Effector CD4-positive, alpha-beta T cell (primary cell): Measurements from ENCODE around the gene SLC24A3.

Experiments used
- DNase-seq: peaks from one replicate; pipeline ENCODE4 v3.0.0-alpha.2; 2020

SLC24A3 gene

GRCh38 chr20:19564261-19564660 is 351.8 kb downstream of the SLC24A3 start:
- DNase-seq: no peak

- DNase-seq: no peak
Measured at GRCh38 chr20:19565736-19566135, 353.3 kb downstream of the SLC24A3 start.

GRCh38 chr20:19566226-19566945 is 353.9 kb downstream of the SLC24A3 start:
- no peak for DNase-seq

DNA sequence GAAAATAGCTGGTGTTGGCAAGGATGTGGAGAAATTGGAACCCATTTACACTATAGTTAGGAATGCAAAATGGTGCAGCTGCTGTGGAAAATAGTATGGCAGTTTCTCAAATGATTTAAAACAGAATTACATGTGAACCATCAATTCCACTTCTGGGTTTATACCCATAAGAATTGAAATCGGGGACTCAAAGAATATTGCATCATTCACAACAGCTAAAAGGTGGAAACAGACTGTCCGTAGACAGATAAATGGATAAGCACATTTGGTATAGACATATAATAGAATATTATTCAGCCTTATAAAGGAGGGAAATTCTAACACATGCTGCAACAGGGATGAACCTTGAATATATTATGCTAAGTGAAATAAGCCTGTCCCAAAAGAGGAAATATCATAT is 355.7 kb downstream of the SLC24A3 start:
- no peak for DNase-seq

DNA sequence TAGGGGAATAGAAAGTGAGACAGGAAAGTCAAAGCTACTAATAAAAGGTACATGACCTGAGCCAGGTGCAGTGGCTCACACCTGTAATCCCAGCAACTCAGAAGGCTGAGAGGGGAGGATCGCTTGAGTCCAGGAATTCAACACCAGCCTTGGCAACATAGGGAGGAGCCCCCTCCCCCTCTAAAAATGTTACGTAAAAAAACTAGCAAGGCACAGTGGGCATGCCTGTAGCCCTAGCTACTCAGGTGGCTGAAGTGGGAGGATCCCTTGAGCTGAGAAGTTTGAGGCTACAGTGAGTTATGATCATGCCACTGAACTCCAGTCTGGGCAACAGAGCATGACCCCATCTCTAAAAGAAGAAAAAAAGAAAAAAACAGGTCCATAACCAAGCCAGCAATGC is 359.6 kb downstream of the SLC24A3 start:
- no peak for DNase-seq

GRCh38 chr20:19577692-19578091 is 365.2 kb downstream of the SLC24A3 start:
- no peak for DNase-seq

DNA sequence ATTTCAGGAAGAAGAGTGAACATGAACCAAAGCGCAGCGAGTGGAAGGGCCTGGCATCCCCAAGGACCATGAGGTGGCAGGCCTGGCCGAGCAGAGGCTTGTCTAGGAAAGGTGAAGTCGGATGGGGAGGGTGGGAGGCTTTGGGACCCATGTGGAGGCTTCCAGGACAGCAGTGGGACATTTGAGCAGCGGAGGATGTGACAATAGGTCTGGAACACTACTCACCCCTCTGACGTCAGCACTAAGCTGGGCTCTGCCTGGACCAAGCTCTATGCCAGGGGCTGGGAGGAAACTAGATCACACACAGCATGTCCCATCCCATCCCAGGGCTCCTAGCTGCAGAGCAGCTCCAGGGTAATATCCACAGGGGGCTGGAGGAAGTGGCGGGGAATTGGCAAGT is 370.3 kb downstream of the SLC24A3 start:
- no peak for DNase-seq

DNA sequence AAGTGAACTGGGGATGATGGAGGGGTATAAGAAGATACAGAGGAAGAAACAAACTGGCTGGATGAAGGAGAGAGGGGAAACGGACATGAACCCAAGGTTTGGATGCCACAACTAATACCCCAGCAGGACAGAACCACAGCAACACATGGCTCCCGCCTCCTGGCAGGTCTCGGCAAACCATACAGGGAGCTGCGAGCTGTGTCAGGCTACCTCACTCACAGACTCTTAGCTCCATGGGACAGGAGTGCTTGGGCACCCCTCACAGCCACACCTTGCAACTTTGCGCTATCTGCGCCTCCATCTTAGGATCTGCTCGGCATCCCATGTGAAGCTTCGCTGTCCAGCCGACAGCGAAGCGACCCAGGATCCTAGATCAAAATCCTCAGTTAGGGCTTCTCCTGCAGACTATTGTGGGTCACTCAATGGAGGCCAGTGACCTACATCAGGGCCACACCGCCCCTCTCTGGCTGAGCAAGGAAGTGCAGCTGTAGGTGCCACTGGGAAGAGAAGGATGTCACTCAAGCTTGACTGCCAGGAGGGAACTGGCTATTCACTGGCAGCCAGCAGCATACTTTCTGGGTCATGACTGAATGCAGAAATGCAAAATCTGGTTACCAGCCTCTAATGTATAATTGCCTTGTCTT is 371.2 kb downstream of the SLC24A3 start:
- DNase-seq: no peak

GRCh38 chr20:19588241-19588640 is 375.8 kb downstream of the SLC24A3 start:
- no peak for DNase-seq

- DNase-seq: no peak
Measured at GRCh38 chr20:19588732-19589131, 376.3 kb downstream of the SLC24A3 start.

- no peak for DNase-seq
Measured at GRCh38 chr20:19589787-19590362, 377.4 kb downstream of the SLC24A3 start.

DNA sequence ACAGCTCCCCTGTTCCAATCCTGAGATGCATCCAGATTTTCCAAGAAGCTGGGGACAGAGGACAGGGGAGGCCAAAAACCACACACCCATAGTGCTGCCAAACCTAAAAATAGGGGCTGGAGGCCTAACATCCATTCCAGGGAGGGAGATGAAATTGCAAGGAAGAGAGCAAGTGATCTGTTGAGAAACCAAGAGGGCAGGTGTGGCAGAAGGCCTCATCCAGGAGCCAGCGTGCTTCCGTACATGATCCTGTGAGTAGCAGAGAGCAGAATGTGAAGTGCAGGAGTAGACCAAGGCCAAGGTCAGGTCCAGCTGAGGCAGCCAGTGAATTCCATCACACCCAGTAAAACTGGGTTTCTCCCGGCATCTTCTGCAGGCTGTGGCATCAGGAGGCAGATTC is 377.9 kb downstream of the SLC24A3 start:
- no peak for DNase-seq

GRCh38 chr20:19593762-19594161 is 381.3 kb downstream of the SLC24A3 start:
- no peak for DNase-seq

- DNase-seq: no peak
Measured at GRCh38 chr20:19594896-19595295, 382.5 kb downstream of the SLC24A3 start.

DNA sequence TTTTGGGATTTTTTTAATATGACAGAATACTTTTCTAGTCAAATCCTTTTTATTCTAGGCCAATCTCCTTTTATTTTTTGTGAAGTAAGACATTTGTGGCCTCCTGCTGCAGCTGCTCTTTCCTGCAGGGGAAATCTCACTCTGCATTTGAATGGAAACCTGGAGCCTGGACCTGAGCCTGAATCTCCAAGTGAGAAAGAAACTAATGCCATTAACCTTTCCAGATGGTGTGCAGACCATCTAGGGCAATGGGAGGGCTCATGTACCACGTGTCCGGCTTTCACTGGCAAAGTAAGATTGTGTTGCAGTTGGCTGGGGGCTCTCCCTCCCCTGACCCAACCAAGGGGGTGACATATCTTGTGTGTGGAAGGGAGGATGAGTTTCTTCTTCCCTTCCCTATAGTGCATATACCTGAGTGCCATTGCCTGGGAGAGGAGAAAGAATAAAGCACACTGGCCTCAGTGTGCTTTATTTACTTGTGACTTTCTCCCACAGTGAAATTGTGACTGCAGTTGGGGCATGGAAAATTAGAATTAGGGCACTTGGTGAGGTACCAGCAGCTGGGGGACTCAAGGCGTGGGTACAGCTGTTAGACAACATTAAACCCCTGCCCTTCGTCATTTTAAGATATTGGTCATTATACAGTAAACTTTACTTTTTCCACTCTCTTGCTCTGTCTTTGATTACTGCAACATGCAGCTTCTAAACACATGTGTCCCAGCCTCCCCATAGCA is 385.8 kb downstream of the SLC24A3 start:
- no peak for DNase-seq

DNA sequence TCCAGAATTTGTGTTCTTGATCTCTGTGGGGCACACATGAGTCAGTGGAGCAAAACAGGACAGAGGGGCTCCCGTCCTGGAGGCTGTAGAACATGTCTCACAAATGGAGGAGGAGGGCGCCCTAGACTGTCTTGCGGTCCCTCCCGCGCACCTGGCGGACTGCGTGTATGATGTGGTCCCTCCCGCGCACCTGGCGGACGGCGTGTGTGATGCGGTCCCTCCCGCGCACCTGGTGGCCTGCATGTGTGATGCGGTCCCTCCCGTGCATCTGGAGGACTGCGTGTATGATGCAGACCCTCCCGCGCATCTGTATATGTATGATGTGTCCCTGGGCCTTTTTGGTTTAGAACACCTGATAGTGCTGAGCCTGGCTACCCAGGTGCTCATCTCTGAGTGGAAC is 386.8 kb downstream of the SLC24A3 start:
- no peak for DNase-seq

DNA sequence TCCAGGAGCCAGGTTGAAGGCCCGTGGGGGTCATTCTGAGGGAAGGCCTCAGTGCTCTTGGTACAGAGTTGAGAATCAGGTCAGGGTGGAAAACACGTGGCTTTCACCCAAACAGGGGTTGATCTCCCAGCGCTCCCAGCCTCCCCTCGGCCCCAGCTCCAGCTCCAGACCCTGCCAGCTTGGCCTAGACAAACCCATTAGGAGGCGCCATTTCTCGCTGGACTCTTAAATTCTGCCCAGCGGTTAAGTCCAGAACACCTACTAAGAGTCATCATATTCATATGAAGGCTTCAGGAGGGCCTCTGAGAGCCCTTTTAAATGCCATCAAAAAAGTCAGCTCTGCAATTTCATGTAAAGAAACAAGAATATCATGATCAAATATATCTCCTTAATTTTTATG is 387.6 kb downstream of the SLC24A3 start:
- DNase-seq: no peak

- DNase-seq: no peak
Measured at GRCh38 chr20:19601126-19601810, 388.8 kb downstream of the SLC24A3 start.

DNA sequence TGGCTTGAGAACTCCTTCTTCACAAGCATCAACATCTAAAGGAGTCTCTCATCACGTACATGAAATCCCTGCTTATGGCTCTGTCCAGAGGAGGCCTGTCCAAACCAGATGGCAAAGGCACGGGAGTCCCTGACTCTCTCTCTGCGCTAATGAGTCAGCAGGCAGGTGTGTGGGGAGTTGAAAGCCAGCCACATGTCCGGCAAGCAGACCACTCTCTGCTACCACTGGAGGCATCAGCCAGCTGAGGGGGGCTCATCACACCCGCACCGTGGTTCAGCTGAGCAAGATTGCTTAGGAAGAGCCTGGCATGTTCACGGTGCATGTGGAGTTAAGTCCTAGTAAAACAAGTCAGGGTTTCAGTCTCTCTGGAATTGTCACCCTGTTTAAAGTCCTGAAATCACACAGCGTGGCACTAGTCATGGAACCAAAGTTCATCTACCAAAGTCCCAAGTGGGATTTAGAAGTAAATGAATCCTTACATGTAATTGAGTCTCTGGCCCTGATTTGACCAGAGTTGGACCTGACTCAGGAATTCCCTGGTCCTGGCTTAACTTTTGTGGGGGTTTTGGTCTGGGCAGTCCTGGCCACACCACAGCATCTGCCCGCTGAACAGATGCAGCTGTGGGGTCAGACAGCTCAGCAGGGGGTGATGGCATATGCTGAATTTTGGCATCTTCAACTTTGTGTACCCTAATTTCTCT is 390.4 kb downstream of the SLC24A3 start:
- DNase-seq: no peak

DNA sequence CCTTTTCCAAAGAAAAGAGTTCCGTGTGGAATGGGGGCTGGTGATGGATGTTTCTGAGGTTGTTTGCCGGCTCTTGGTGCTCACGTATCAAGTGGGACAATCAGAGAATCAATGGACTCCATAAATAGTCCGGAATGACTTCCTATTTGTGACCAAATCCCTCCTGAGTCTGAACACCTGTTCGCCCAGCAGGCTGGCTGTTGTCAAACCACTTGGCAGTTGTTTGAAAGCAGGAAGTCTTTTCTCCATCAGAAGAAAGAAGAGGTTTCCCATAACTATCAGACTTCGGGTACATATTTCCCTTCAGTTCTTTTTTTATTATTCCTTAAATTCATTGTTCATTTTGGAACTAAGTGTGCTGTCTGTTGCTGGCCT is 390.9 kb downstream of the SLC24A3 start:
- no peak for DNase-seq

DNA sequence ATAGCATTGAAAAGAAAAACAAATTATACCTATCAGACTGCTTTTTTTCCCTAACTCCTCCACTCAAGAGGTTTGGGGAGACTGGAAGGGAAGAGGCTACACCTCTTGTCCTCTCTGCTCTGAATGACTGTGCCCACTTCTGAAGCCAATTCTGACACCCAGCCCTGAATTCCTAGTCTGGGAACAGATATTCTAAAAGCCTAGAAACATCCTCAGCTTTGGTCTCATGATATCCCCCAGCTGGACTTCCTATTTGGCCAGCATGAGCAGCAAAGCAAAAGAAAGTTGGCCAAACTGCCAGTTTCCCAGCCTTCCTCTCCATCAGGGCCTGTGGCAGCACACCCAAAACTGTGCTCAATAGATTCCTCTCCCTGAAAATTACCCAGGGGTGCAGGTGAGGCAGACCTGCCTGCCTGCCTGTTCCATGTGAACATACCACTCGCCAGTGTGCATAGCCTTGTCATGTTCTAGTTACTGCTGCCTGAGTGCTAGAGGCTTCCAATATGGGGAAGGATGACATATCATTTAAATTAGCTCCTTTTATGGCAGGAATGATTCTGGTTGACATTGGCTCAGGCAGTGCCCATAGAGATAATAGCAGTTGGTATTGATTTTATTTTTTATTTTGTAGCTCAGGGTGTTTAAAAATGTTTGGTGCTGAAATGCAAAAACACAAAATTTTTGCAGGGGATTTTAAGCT is 393.5 kb downstream of the SLC24A3 start:
- no peak for DNase-seq
